ENCODE measurements around the gene EPAS1. TPM values are rescaled to one million over a fixed set of nuclear protein-coding genes. Genes with fewer than 3 reads are reported as not detected.
A peak's percentile ranks its signal among the peaks of the same experiment; 100 is the strongest.

The EPAS1 gene
- total RNA-seq, result 100 to 1,000 TPM; 590 to 962 TPM
- polyA plus RNA-seq (ENCODE audit: insufficient read length in 6 of 6), result 100 to 1,000 TPM; 190 to 277 (median 237) TPM
- long read RNA-seq, donor 1, full-length matches to known transcripts, result 27 of 121 reads
- long read RNA-seq, donor 1, partial matches to known transcripts, result 94 of 121 reads
- long read RNA-seq, donor 1, other reads (novel, unspliced or antisense), result 0 of 121 reads
- long read RNA-seq, donor 2, full-length matches to known transcripts, result 17 of 94 reads
- long read RNA-seq, donor 2, partial matches to known transcripts, result 77 of 94 reads
- long read RNA-seq, donor 2, other reads (novel, unspliced or antisense), result 0 of 94 reads
- long read RNA-seq, donor 3, full-length matches to known transcripts, result 16 of 23 reads
- long read RNA-seq, donor 3, partial matches to known transcripts, result 7 of 23 reads
- long read RNA-seq, donor 3, other reads (novel, unspliced or antisense), result 0 of 23 reads
- long read RNA-seq, donor 4, partial matches to known transcripts, result 3 of 30 reads
- long read RNA-seq, donor 4, other reads (novel, unspliced or antisense), result 25 of 30 reads
- long read RNA-seq, donor 5, full-length matches to known transcripts, result 24 of 92 reads
- long read RNA-seq, donor 5, partial matches to known transcripts, result 68 of 92 reads
- long read RNA-seq, donor 5, other reads (novel, unspliced or antisense), result 0 of 92 reads
- long read RNA-seq, donor 6, full-length matches to known transcripts, result 13 of 30 reads
- long read RNA-seq, donor 6, partial matches to known transcripts, result 17 of 30 reads
- long read RNA-seq, donor 6, other reads (novel, unspliced or antisense), result 0 of 30 reads
- long read RNA-seq, donor 7, full-length matches to known transcripts, result 2 of 2 reads
- long read RNA-seq, donor 7, partial matches to known transcripts, result 0 of 2 reads
- long read RNA-seq, donor 7, other reads (novel, unspliced or antisense), result 0 of 2 reads
- long read RNA-seq, donor 8, full-length matches to known transcripts, result 27 of 436 reads
- long read RNA-seq, donor 8, partial matches to known transcripts, result 409 of 436 reads
- long read RNA-seq, donor 8, other reads (novel, unspliced or antisense), result 0 of 436 reads
- long read RNA-seq, donor 9, result 0 reads
- long read RNA-seq, donor 10, partial matches to known transcripts, result 6 of 24 reads
- long read RNA-seq, donor 10, other reads (novel, unspliced or antisense), result 18 of 24 reads
- long read RNA-seq, donor 11, full-length matches to known transcripts, result 6 of 13 reads
- long read RNA-seq, donor 11, partial matches to known transcripts, result 7 of 13 reads
- long read RNA-seq, donor 11, other reads (novel, unspliced or antisense), result 0 of 13 reads
- long read RNA-seq, donor 12, full-length matches to known transcripts, result 10 of 52 reads
- long read RNA-seq, donor 12, partial matches to known transcripts, result 42 of 52 reads
- long read RNA-seq, donor 12, other reads (novel, unspliced or antisense), result 0 of 52 reads

- no peak for TF ChIP-seq CTCF (IDR thresholded peaks at IDR 0.05)
- peak; percentile 81 for ATAC-seq
- Histone ChIP-seq H3K4me3 (peak within 1 kb of the TSS; percentile 79 to 93), H3K4me1 (peaks cover 12 to 38% of the 10 kb centered on the region in 2 donors), H3K27me3 (peaks cover 0 to 57% of the 10 kb centered on the region in 2 donors), H3K27ac (peak within 1 kb of the TSS; percentile 91 to 97), H3K36me3 (no peaks in the 10 kb centered on the region), H3K9me3 (no peaks in the 10 kb centered on the region)
- intact Hi-C loops (cut with DNase I), result loop anchor here in 1 of 2 donors (10.0 kb wide), 1 partner anchor 282 kb away; no protein-coding TSS in a partner anchor
- DNase-seq, result peak; percentile 82 to 99 (median 94)
Measured at GRCh38 chr2:46296840-46297545, at the start of gene EPAS1. TSS of gene EPAS1 (plus strand) at chr2:46297407. CDS start at chr2:46297912, 505 bp downstream.

- H3K4me3 ChIP-seq, result no peak overlapping the region
- no peak overlapping the region for H3K27ac ChIP-seq
- no peaks in the 10 kb centered on the region for H3K9me3 ChIP-seq
- intact Hi-C loops (cut with DNase I), result no loop called here
- DNase-seq, result peak in 1 of 4 donors; percentile 36
- no peaks in the 10 kb centered on the region for H3K36me3 ChIP-seq
- H3K27me3 ChIP-seq, result no peaks in the 10 kb centered on the region
- TF ChIP-seq CTCF (IDR thresholded peaks at IDR 0.05), result no peak
- peaks cover 0 to 3% of the 10 kb centered on the region in 2 donors for H3K4me1 ChIP-seq
- ATAC-seq, result no peak
Measured at GRCh38 chr2:46248171-46248570, 49.0 kb upstream of the EPAS1 start.

- no peak overlapping the region for H3K27ac ChIP-seq
- DNase-seq, result no peak
- no peak for ATAC-seq
- intact Hi-C loops (cut with DNase I), result no loop called here
- no peaks in the 10 kb centered on the region for H3K9me3 ChIP-seq
- H3K27me3 ChIP-seq, result no peaks in the 10 kb centered on the region
- H3K4me3 ChIP-seq, result no peak overlapping the region
- no peaks in the 10 kb centered on the region for H3K36me3 ChIP-seq
- TF ChIP-seq CTCF (IDR thresholded peaks at IDR 0.05), result no peak
- H3K4me1 ChIP-seq, result peaks cover 0 to 3% of the 10 kb centered on the region in 2 donors
Measured at GRCh38 chr2:46249654-46250053, 47.6 kb upstream of the EPAS1 start.

- ATAC-seq (no peak), DNase-seq (peak in 1 of 4 donors; percentile 32)
- H3K4me1 ChIP-seq, result peaks cover 4 to 14% of the 10 kb centered on the region in 2 donors
- no peak for TF ChIP-seq CTCF (IDR thresholded peaks at IDR 0.05)
- H3K4me3 ChIP-seq, result no peak overlapping the region
- H3K27ac ChIP-seq, result no peak overlapping the region
- H3K36me3 ChIP-seq, result no peaks in the 10 kb centered on the region
- intact Hi-C loops (cut with DNase I), result no loop called here
- no peaks in the 10 kb centered on the region for H3K9me3 ChIP-seq
- no peaks in the 10 kb centered on the region for H3K27me3 ChIP-seq
Measured at GRCh38 chr2:46252891-46253659, 44.1 kb upstream of the EPAS1 start.
